GM18858 (cell line): ENCODE results near the gene DTX1.

Source experiments
- ATAC-seq: cut with Tn5 transposase; IDR thresholded peaks from one replicate; pipeline ENCODE4 v1.9.1; 2021; ENCODE audit not compliant: unreplicated experiment

The DTX1 gene

GRCh38 chr12:113092607-113093408 is 36.3 kb downstream of the DTX1 start:
- no peak for ATAC-seq

GRCh38 chr12:113093409-113094101 is 37.0 kb downstream of the DTX1 start:
- ATAC-seq = no peak

DNA sequence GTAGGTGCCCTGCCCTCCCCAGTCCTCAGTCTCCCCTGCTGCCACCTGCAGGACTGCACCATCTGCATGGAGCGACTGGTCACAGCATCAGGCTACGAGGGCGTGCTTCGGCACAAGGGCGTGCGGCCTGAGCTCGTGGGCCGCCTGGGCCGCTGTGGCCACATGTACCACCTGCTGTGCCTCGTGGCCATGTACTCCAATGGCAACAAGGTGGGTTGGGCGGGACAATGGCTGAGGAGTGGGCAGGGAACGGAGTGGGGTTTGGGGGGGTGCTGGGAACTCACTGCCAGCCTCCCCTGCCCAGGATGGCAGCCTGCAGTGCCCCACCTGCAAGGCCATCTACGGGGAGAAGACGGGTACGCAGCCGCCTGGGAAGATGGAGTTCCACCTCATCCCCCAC is 38.2 kb downstream of the DTX1 start:
- ATAC-seq = no peak

DNA sequence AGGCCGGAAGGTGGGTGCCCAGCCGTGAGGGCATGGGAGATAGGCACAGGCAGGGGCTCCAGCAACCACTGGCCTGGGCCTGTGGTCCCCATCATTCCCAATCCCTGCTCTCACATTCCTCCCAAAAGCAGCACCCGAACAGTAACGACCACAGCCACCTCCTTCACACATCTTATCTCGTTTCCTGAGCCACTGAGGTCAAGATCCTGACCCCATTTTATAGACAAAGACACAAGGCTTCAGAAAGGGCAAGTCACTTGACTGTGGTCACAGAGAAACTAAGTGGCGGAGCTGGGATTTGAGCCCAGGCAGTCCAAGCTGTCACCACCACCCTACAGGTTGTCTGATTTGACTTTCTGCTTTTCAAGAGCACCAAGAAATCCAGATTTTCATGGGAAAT is 38.9 kb downstream of the DTX1 start:
- ATAC-seq = no peak

GRCh38 chr12:113096675-113097461 is 40.3 kb downstream of the DTX1 start:
- no peak for ATAC-seq

DNA sequence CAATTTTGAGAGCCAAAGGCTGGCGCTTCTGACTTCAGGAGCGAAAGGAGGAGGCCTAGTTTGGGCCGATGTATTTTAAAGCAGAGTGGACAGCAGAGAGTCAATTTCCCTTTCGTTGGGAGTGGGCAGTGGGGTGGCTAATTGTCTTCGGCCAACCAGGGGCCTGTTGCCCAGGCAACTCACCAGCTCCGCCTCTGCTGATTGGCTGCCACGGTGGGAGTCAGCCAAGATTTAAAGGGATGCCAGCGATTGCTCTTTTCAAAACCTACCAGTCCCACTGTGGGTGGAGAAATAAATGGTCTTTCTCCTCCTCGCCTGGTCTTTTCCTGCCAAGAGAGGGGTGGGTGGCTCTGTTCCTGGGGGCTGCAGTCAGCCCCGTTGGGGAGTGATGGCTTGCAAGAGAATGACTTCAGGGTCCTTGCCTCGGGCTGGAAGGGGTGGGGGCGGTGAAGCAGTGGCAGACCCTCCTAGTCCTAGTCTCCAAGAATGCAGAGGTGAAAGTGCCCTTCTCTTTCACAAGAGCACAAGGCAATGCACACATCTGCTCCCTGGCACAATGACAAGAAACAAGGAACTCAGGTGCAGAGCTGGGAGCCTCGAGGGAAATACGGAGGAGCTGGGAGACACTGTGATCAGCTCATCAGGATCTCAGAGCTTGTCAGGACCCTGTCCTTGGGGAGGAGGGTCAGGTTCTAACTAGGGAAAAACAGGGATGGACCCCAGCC is 41.3 kb downstream of the DTX1 start:
- no peak for ATAC-seq

- no peak for ATAC-seq
These were observed 42.0 kb downstream of the DTX1 start for GRCh38 chr12:113098441-113099028.

- ATAC-seq = no peak
These were observed 42.8 kb downstream of the DTX1 start for GRCh38 chr12:113099364-113099763.

- no peak for ATAC-seq
These were observed 43.2 kb downstream of the DTX1 start for GRCh38 chr12:113099764-113100163.

- no peak for ATAC-seq
These were observed 45.2 kb downstream of the DTX1 start for GRCh38 chr12:113101751-113102150.

GRCh38 chr12:113102811-113103210 is 46.3 kb downstream of the DTX1 start:
- ATAC-seq = no peak

DNA sequence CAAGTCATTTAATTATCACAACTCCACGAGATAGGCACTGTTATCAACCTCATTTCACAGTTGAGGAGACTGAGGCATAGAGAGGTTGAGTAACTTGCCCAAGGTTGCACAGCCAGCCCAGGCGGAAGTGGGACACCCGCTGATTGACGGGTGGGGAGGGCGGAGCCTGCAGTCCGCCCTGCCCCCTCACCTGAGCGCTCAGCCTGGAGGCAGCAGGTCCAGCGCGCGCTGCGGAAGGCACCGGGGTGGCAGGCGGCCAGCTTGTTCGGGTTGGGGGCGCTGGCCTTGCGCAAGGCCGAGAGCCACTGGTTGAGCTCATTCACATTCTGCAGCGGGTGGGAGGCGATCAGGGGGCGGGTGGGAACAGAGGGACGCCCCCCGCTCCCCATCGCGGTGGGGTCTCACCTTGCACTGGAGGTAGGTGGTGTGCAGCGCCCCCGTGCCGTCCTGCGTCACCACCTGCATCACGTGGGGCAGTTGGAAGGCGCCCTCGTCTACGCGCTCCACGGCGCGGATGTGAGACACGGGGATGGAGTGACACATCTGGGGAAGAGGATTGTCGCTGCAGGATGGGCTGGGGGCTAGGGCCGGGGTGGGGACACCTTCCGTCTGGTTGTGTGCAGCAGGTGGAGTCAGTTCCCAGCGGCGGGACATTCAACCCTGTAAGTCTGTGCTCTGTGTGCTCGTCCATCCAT is 47.4 kb downstream of the DTX1 start:
- no peak for ATAC-seq

DNA sequence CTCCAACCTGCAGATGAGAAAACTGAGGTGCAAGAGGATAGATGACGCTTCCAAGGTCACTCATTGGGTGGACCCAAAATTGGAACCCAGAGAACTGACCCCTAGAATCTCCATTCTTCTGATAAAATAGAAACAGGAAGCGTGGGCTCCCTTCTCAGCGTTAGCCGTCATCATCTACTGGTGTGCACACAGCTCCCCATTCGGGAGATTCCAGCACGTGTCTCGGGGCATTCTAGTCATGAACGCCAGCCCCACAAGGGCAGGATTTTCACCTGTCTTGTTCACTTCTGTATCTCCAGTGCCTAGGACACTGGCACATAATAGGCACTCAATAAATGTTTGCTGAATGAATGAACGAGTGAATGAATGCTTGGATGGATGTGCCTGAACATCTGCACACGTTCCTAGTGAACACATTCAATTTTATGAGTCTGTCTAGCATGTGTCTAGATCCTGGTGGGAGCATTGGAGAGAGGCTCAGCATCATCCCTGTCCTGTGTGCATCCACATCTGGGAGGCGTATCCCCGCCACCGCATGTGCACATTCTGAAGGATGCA is 48.5 kb downstream of the DTX1 start:
- ATAC-seq = no peak

GRCh38 chr12:113105606-113106271 is 49.2 kb downstream of the DTX1 start:
- ATAC-seq = no peak

GRCh38 chr12:113106361-113106760 is 49.8 kb downstream of the DTX1 start:
- ATAC-seq = no peak

- no peak for ATAC-seq
These were observed 51.8 kb downstream of the DTX1 start for GRCh38 chr12:113108308-113108707.

GRCh38 chr12:113109360-113109759 is 52.8 kb downstream of the DTX1 start:
- ATAC-seq = no peak

DNA sequence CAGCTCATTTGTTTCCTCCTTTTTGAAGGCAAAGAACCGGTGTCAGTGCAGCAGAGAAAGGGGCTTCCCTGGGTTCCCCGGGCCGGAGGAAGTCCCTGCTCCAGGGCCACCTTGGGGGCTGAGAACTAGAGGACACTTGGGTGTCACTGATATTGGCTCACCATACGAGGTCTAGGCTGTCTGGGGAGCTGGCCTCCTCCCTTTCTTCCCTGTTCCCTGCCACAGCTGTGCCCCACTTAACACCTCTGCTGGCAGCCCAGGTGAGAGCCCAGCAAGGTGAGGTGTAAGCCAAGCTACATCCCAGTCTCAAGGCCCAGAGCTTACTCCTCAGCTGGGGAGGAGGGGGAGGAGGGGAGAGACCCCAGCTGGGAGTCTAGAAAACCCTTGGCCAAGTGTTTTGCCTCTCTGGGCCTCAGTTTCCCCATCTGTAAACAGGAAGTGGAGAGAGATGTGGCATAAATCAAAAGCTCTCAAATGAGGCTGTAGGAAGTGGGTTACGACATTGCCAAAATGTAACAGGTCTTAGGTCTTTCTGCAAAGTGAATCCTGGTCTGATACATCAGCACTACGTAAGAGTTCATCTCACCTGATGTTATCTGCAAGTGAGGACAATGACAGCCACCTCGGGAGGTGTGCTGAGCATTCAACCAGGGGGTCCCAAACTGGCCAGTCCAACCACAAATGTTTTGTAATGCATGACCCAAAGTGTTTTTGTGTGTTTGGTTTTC is 53.5 kb downstream of the DTX1 start:
- ATAC-seq = no peak

DNA sequence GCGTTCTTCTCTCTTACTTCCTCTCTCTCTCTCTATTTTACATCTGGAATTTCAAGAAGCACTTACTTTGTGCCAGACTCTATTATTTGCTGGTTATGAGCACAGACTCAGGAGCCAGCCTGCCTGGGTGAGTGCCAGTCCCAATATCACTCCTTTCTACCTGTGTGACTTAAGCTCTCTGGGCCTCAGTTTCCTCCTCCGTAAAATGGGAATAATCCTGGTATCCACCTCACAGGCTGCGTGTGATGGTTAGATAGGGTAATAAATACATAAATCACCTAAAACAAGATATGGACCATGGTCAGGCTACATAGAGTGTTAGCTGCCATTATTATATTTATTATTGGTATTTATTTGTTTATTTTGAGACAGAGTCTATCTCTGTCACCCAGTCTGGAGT is 54.7 kb downstream of the DTX1 start:
- ATAC-seq = no peak
